ENCODE measurements around the gene ZC3H12D. TPM values are rescaled to one million over a fixed set of nuclear protein-coding genes. Genes with fewer than 3 reads are reported as not detected.

The ZC3H12D gene
- total and polyA plus RNA-seq, 2 of the 13 experiments (the other 11 are each of a cell fraction or from before 2014, with no cell fraction given) = 1.2 to 2.7 TPM

DNA sequence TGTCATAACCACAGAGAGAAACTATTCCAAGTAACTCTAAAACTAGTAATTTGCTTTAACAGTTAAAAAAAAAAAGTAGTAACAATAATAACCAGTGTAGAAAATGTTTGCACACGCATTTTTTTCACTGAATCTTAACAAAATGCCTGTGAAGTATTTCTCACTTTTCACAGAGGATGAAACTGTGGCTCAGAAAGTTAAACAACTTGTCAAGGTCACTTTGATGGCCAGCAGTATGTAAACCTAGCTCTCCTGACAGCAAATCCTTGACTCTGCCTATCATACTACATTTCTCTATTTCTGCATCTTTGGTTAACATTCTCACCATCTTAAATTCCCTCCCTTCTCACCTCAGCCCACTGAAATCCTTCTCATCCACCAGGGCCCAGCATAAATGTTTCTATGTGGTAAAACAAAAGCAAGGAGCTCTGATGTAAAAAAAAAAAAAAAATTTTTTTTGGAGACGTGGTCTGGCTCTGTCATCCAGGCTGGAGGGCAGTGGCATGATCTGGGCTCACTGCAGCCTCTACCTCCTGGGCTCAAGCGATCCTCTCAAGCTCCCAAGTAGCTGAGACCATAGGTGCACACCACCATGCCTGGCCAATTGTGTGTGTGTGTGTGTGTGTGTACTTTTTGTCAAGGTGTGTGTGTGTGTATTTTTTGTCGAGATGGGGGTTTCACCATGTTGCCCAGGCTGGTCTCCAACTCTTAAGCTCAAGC is 26.1 kb upstream of the ZC3H12D start (continued):
- TF ChIP-seq, protein P1, sequence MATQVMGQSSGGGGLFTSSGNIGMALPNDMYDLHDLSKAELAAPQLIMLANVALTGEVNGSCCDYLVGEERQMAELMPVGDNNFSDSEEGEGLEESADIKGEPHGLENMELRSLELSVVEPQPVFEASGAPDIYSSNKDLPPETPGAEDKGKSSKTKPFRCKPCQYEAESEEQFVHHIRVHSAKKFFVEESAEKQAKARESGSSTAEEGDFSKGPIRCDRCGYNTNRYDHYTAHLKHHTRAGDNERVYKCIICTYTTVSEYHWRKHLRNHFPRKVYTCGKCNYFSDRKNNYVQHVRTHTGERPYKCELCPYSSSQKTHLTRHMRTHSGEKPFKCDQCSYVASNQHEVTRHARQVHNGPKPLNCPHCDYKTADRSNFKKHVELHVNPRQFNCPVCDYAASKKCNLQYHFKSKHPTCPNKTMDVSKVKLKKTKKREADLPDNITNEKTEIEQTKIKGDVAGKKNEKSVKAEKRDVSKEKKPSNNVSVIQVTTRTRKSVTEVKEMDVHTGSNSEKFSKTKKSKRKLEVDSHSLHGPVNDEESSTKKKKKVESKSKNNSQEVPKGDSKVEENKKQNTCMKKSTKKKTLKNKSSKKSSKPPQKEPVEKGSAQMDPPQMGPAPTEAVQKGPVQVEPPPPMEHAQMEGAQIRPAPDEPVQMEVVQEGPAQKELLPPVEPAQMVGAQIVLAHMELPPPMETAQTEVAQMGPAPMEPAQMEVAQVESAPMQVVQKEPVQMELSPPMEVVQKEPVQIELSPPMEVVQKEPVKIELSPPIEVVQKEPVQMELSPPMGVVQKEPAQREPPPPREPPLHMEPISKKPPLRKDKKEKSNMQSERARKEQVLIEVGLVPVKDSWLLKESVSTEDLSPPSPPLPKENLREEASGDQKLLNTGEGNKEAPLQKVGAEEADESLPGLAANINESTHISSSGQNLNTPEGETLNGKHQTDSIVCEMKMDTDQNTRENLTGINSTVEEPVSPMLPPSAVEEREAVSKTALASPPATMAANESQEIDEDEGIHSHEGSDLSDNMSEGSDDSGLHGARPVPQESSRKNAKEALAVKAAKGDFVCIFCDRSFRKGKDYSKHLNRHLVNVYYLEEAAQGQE (IDR thresholded peaks at IDR 0.05; ENCODE audit: borderline replicate concordance in 1 of 2, low read depth in 1 of 2, low read length in 2 of 2) = no peak
- TF ChIP-seq, protein P2, sequence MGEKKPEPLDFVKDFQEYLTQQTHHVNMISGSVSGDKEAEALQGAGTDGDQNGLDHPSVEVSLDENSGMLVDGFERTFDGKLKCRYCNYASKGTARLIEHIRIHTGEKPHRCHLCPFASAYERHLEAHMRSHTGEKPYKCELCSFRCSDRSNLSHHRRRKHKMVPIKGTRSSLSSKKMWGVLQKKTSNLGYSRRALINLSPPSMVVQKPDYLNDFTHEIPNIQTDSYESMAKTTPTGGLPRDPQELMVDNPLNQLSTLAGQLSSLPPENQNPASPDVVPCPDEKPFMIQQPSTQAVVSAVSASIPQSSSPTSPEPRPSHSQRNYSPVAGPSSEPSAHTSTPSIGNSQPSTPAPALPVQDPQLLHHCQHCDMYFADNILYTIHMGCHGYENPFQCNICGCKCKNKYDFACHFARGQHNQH (CRISPR knock-in tag; IDR thresholded peaks at IDR 0.05) = 0 out of 2 replicates have a peak, but pooled peaks have one; percentile 37
- TF ChIP-seq, protein P3, sequence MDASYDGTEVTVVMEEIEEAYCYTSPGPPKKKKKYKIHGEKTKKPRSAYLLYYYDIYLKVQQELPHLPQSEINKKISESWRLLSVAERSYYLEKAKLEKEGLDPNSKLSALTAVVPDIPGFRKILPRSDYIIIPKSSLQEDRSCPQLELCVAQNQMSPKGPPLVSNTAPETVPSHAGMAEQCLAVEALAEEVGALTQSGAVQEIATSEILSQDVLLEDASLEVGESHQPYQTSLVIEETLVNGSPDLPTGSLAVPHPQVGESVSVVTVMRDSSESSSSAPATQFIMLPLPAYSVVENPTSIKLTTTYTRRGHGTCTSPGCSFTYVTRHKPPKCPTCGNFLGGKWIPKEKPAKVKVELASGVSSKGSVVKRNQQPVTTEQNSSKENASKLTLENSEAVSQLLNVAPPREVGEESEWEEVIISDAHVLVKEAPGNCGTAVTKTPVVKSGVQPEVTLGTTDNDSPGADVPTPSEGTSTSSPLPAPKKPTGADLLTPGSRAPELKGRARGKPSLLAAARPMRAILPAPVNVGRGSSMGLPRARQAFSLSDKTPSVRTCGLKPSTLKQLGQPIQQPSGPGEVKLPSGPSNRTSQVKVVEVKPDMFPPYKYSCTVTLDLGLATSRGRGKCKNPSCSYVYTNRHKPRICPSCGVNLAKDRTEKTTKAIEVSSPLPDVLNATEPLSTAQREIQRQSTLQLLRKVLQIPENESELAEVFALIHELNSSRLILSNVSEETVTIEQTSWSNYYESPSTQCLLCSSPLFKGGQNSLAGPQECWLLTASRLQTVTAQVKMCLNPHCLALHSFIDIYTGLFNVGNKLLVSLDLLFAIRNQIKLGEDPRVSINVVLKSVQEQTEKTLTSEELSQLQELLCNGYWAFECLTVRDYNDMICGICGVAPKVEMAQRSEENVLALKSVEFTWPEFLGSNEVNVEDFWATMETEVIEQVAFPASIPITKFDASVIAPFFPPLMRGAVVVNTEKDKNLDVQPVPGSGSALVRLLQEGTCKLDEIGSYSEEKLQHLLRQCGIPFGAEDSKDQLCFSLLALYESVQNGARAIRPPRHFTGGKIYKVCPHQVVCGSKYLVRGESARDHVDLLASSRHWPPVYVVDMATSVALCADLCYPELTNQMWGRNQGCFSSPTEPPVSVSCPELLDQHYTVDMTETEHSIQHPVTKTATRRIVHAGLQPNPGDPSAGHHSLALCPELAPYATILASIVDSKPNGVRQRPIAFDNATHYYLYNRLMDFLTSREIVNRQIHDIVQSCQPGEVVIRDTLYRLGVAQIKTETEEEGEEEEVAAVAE (CRISPR knock-in tag; IDR thresholded peaks at IDR 0.05; ENCODE audit: borderline replicate concordance) = no peak
- no peak for TF ChIP-seq ZNF264 (CRISPR knock-in tag; IDR thresholded peaks at IDR 0.05)
- TF ChIP-seq KAT8 (CRISPR knock-in tag; IDR thresholded peaks at IDR 0.05) = 0 out of 2 replicates have a peak, but pooled peaks have one; percentile 29
- no peak for TF ChIP-seq ZFYVE20 (CRISPR knock-in tag; IDR thresholded peaks at IDR 0.05; ENCODE audit: borderline replicate concordance, low read depth)
- TF ChIP-seq NCOA2 (CRISPR knock-in tag; IDR thresholded peaks at IDR 0.05) = 0 out of 2 replicates have a peak, but pooled peaks have one; percentile 15
- TF ChIP-seq ZNF12 (CRISPR knock-in tag; IDR thresholded peaks at IDR 0.05) = peak; percentile 92
- 0 out of 2 replicates have a peak, but pooled peaks have one; percentile 33 for TF ChIP-seq MEIS2 (CRISPR knock-in tag; IDR thresholded peaks at IDR 0.05)
- no peak for TF ChIP-seq MYC (CRISPR knock-in tag; IDR thresholded peaks at IDR 0.05; ENCODE audit: borderline replicate concordance)
- TF ChIP-seq XBP1 (CRISPR knock-in tag; IDR thresholded peaks at IDR 0.05) = no peak
- TF ChIP-seq ZNF501 (CRISPR knock-in tag; IDR thresholded peaks at IDR 0.05) = no peak
- TF ChIP-seq, protein P4, sequence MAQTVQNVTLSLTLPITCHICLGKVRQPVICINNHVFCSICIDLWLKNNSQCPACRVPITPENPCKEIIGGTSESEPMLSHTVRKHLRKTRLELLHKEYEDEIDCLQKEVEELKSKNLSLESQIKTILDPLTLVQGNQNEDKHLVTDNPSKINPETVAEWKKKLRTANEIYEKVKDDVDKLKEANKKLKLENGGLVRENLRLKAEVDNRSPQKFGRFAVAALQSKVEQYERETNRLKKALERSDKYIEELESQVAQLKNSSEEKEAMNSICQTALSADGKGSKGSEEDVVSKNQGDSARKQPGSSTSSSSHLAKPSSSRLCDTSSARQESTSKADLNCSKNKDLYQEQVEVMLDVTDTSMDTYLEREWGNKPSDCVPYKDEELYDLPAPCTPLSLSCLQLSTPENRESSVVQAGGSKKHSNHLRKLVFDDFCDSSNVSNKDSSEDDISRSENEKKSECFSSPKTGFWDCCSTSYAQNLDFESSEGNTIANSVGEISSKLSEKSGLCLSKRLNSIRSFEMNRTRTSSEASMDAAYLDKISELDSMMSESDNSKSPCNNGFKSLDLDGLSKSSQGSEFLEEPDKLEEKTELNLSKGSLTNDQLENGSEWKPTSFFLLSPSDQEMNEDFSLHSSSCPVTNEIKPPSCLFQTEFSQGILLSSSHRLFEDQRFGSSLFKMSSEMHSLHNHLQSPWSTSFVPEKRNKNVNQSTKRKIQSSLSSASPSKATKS (CRISPR knock-in tag; IDR thresholded peaks at IDR 0.05) = no peak
- TF ChIP-seq RBM22 (optimal IDR thresholded peaks at IDR 0.05; ENCODE audit: low read length) = peak; percentile 22
- TF ChIP-seq ZNF780A (CRISPR knock-in tag; IDR thresholded peaks at IDR 0.05) = no peak
- peak; percentile 28; the same call in 1 of the 2 replicates for TF ChIP-seq TCF7 (IDR thresholded peaks at IDR 0.05; ENCODE audit: low read depth)
- 0 out of 2 replicates have a peak, but pooled peaks have one; percentile 62 for TF ChIP-seq MEIS1 (CRISPR knock-in tag; IDR thresholded peaks at IDR 0.05; ENCODE audit: borderline replicate concordance)

All from HepG2 (cell line).